HCT116 (cell line): ENCODE results near the gene IFI16. TPM values are rescaled to one million over a fixed set of nuclear protein-coding genes. Genes with fewer than 3 reads are reported as not detected.

ENCODE experiments used
- ATAC-seq: fragments of 200-7000 bp; cut with Tn5 transposase; 2 replicates; pipeline ENCODE4 v1.9.1; 2020; ENCODE audit warnings: mild to moderate bottlenecking, moderate library complexity
- BruUV-seq: library from RNA; stranded (reverse); fragments of 400-500 nt; replicated peaks from 2 replicates; lab custom pipeline; 2021; lab: Mats Ljungman, UMichigan
- CTCF ChIA-PET: fragments of 300-600 bp; sonication (Branson Sonifier 250); formaldehyde crosslinking; loops from one replicate; lab custom pipeline; 2021; ENCODE audit warnings: antibody characterized with exemption; lab: Charles Lee
- POLR2A ChIA-PET: fragments of 300-600, 350-600 bp; sonication (Branson Sonifier 250); formaldehyde crosslinking; loops from one replicate; lab custom pipeline; 2021; ENCODE audit warnings: antibody characterized with exemption; lab: Charles Lee
- RAD21 ChIA-PET, 2 experiments: fragments of 300-600 bp; sonication (Branson Sonifier 250); formaldehyde crosslinking; loops; one replicate each; lab custom pipeline; 2023; ENCODE audit warnings: low total read pairs in 2 of 2; ENCODE audit not compliant: uncharacterized antibody in 2 of 2, unreplicated experiment in 2 of 2, low non-redundant PET in 1 of 2; lab: Charles Lee
- DNase-seq: peaks from one replicate; pipeline ENCODE4 v3.0.0-alpha.2; 2010; ENCODE audit warnings: low read depth, low spot score
- H2AFZ ChIP-seq: fragments of 200-600 bp; shearing (Covaris generic), sonication (generic); 2 replicates; pipeline ENCODE4 v1.6.1; 2017; ENCODE audit warnings: low read depth, mixed run types, mixed read lengths, antibody characterized with exemption, low read length; ENCODE audit not compliant: poor library complexity, severe bottlenecking
- H3K27ac ChIP-seq: 2 replicates; pipeline ENCODE4 v1.5.1; 2012; ENCODE audit warnings: low read depth, low read length
- H3K27me3 ChIP-seq: fragments of 200-600 bp; sonication (generic); 2 replicates; pipeline ENCODE4 v1.6.1; 2016; ENCODE audit warnings: mixed run types, low read length, mixed read lengths; ENCODE audit not compliant: insufficient read depth
- H3K36me3 ChIP-seq, 2 experiments: fragments of 200-500 bp in 1 of 2; fragments of 200-600 bp in 1 of 2; sonication (Bioruptor generic) in 1 of 2; sonication (generic) in 1 of 2; 2 replicates each; pipeline versions ENCODE4 v1.5.1 to v1.6.1; 2014 to 2016; ENCODE audit warnings: low read length in 2 of 2, inconsistent platforms in 1 of 2, mixed read lengths in 1 of 2, mixed run types in 1 of 2; ENCODE audit not compliant: insufficient read depth in 2 of 2, control insufficient read depth in 1 of 2
- H3K4me1 ChIP-seq, 2 experiments: fragments of 200-600 bp in 1 of 2; sonication (generic) in 1 of 2; 2 replicates each; pipeline versions ENCODE4 v1.5.1 to v1.6.1; 2012 to 2017; ENCODE audit warnings: low read length in 2 of 2, inconsistent platforms in 1 of 2, mild to moderate bottlenecking in 1 of 2, mixed read lengths in 1 of 2, mixed run types in 1 of 2, moderate library complexity in 1 of 2; ENCODE audit not compliant: insufficient read depth in 2 of 2, control insufficient read depth in 1 of 2
- H3K4me2 ChIP-seq: fragments of 200-600 bp; sonication (generic); 2 replicates; pipeline ENCODE4 v1.6.1; 2017; ENCODE audit warnings: mixed run types, low read length, mixed read lengths
- H3K4me3 ChIP-seq, 2 experiments: fragments of 200-600 bp in 1 of 2; sonication (generic) in 1 of 2; replicated peaks in 1 of 2; 2 replicates each; pipeline ENCODE4 v1.5.1; 2011 to 2016; ENCODE audit warnings: low read length in 2 of 2, control low read depth in 1 of 2, low read depth in 1 of 2, mild to moderate bottlenecking in 1 of 2, mixed read lengths in 1 of 2, mixed run types in 1 of 2
- H3K79me2 ChIP-seq: fragments of 200-600 bp; sonication (generic); 2 replicates; pipeline ENCODE4 v1.6.1; 2017; ENCODE audit warnings: mild to moderate bottlenecking, mixed run types, low read length, moderate library complexity, mixed read lengths; ENCODE audit not compliant: insufficient read depth
- H3K9ac ChIP-seq: fragments of 200-600 bp; sonication (generic); 2 replicates; pipeline ENCODE4 v1.6.1; 2016; ENCODE audit warnings: low read length, mixed read lengths
- H3K9me2 ChIP-seq: fragments of 200-600 bp; sonication (generic), shearing (Covaris generic); 2 replicates; pipeline ENCODE4 v1.6.1; 2017; ENCODE audit warnings: mixed run types, mild to moderate bottlenecking, moderate library complexity; ENCODE audit not compliant: insufficient read depth
- H3K9me3 ChIP-seq, 2 experiments: fragments of 200-500 bp in 1 of 2; fragments of 200-600 bp in 1 of 2; sonication (Bioruptor generic) in 1 of 2; sonication (generic) in 1 of 2; 2 replicates each; pipeline ENCODE4 v1.6.1; 2014 to 2017; ENCODE audit warnings: low read length in 2 of 2, mixed read lengths in 2 of 2, inconsistent platforms in 1 of 2, low read depth in 1 of 2, mild to moderate bottlenecking in 1 of 2, mixed run types in 1 of 2, moderate library complexity in 1 of 2; ENCODE audit not compliant: control insufficient read depth in 1 of 2, insufficient read depth in 1 of 2
- H4K20me1 ChIP-seq: fragments of 200-600 bp; sonication (generic), shearing (Covaris generic); 2 replicates; pipeline ENCODE4 v1.6.1; 2017; ENCODE audit warnings: mixed run types, mild to moderate bottlenecking, moderate library complexity; ENCODE audit not compliant: insufficient read depth
- CBX3 ChIP-seq: IDR thresholded peaks from 2 replicates; pipeline ENCODE4 v1.6.1; 2012; ENCODE audit warnings: low read depth
- CEBPB ChIP-seq: IDR thresholded peaks from 2 replicates; pipeline ENCODE4 v1.6.1; 2012; ENCODE audit warnings: low read depth
- EGR1 ChIP-seq: IDR thresholded peaks from 2 replicates; pipeline ENCODE4 v1.6.1; 2012; ENCODE audit warnings: low read depth
- EZH2phosphoT487 ChIP-seq: fragments of 200-600 bp; IDR thresholded peaks from 2 replicates; pipeline ENCODE4 v1.6.1; 2018; ENCODE audit warnings: antibody characterized with exemption, borderline replicate concordance
- FOSL1 ChIP-seq: IDR thresholded peaks from 2 replicates; pipeline ENCODE4 v1.6.1; 2012; ENCODE audit warnings: low read depth
- POLR2A ChIP-seq: IDR thresholded peaks from 2 replicates; pipeline ENCODE4 v1.7.0; 2011; ENCODE audit warnings: borderline replicate concordance; ENCODE audit not compliant: insufficient read depth, insufficient read length; ENCODE audit errors: extremely low read depth
- RAD21 ChIP-seq: IDR thresholded peaks from 2 replicates; pipeline ENCODE4 v1.6.1; 2012; ENCODE audit warnings: low read depth, mild to moderate bottlenecking
- SP1 ChIP-seq: IDR thresholded peaks from 2 replicates; pipeline ENCODE4 v1.6.1; 2012; ENCODE audit warnings: low read depth
- SRF ChIP-seq: IDR thresholded peaks from 2 replicates; pipeline ENCODE4 v1.6.1; 2012; ENCODE audit warnings: low read depth
- TCF7L2 ChIP-seq: IDR thresholded peaks from 2 replicates; pipeline ENCODE4 v1.7.0; 2011; ENCODE audit warnings: borderline replicate concordance, inconsistent platforms; ENCODE audit not compliant: insufficient read depth, insufficient read length; ENCODE audit errors: extremely low read depth
- YY1 ChIP-seq: IDR thresholded peaks from 2 replicates; pipeline ENCODE4 v1.6.1; 2011; ENCODE audit warnings: low read length, low read depth, moderate library complexity, mild to moderate bottlenecking; ENCODE audit not compliant: insufficient replicate concordance; ENCODE audit errors: extremely low read depth
- ZFX ChIP-seq: fragments of 450-650 bp; IDR thresholded peaks from 2 replicates; pipeline ENCODE4 v1.6.1; 2017
- ZNF274 ChIP-seq: fragments of 200-500 bp; sonication (Bioruptor generic); IDR thresholded peaks from 2 replicates; pipeline ENCODE4 v1.6.1; 2014; ENCODE audit warnings: mild to moderate bottlenecking, low read depth, low read length, inconsistent platforms
- intact Hi-C: fragments of 100-400 bp; cut with micrococcal nuclease; formaldehyde crosslinking; loops from 2 replicates; pipeline ENCODE4 v1.10.0; 2022
- total RNA-seq: library from RNA; stranded (reverse); gene quantifications from one replicate; pipeline ENCODE4 v1.2.1, GENCODE V29; 2021; ENCODE audit not compliant: unreplicated experiment
- TF ChIP-seq, protein P1 (sequence below): IDR thresholded peaks from 2 replicates; pipeline ENCODE4 v1.6.1; 2012
- TF ChIP-seq, protein P2 (sequence below), 3 experiments: fragments of 200-600 bp in 1 of 3; sonication (generic) in 1 of 3; IDR thresholded peaks in 2 of 3; conservative IDR thresholded peaks in 1 of 3; 2 replicates each; pipeline ENCODE4 v1.5.1; 2012 to 2017; ENCODE audit warnings: low read depth in 2 of 3, low read length in 2 of 3, antibody characterized with exemption in 1 of 3, borderline replicate concordance in 1 of 3, control low read depth in 1 of 3, mild to moderate bottlenecking in 1 of 3, mixed read lengths in 1 of 3, mixed run types in 1 of 3, moderate library complexity in 1 of 3; ENCODE audit not compliant: insufficient read depth in 1 of 3

Gene IFI16
- total RNA-seq, 1 experiment from 2014 or later = 1.6 TPM

DNA sequence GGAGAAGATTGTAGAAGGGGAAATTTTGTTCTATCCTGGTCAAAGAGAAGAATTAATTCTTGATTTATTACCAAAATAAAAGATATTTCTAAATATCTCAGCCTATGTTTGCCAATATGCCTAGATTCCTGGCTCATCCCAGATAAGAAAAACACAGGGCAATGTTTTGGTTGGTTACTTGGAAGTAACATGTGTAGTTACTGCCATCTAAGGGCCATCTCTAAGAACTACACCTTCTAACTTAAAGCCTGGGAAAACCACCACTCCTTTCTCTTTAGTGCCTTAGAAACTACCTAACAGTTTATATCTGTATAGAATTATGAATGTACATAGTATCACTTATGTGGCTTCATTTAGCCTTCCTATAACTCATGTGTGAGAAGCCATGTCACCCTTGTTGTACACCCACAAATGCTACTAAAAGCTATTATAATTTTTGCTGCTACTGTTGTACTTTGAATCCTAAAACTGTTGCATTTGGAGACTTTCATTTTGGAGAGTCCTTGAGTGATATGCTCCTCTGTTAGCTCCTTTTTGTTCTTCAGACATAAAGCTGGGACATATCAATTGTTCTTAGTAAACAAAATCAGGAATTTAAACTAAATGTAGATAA lies 62.4 kb downstream of the IFI16 start:
- Histone ChIP-seq H3K9me2 (no peaks in the 10 kb centered on the region), H3K79me2 (no peaks in the 10 kb centered on the region), H3K9ac (no peak overlapping the region), H3K4me1 (no peaks in the 10 kb centered on the region), H2AFZ (no peak overlapping the region), H4K20me1 (no peaks in the 10 kb centered on the region), H3K36me3 (no peaks in the 10 kb centered on the region), H3K4me3 (no peak overlapping the region), H3K9me3 (no peaks in the 10 kb centered on the region), H3K27ac (no peak overlapping the region), H3K4me2 (no peak overlapping the region), H3K27me3 (no peaks in the 10 kb centered on the region; the same call in 1 of the 2 replicates)
- ChIA-PET CTCF (interaction anchor here (0.9 to 2.7 kb wide), 5 partner anchors 72 to 947 kb away, joined by 3 to 11 read pairs (median 3); no protein-coding TSS in a partner anchor), RAD21 (no interaction called here), POLR2A (no interaction called here)
- ATAC-seq = peak; percentile 83
- intact Hi-C loops = loop anchor here (2.0 to 10.0 kb wide), 3 partner anchors 567 to 1107 kb away; no protein-coding TSS in a partner anchor
- DNase-seq = peak; percentile 48
- no peak for TF ChIP-seq EZH2phosphoT487
- no peak for TF ChIP-seq CEBPB
- TF ChIP-seq SP1 = no peak
- TF ChIP-seq POLR2A = no peak
- no peak for TF ChIP-seq EGR1
- TF ChIP-seq, protein P1, sequence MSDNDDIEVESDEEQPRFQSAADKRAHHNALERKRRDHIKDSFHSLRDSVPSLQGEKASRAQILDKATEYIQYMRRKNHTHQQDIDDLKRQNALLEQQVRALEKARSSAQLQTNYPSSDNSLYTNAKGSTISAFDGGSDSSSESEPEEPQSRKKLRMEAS = no peak
- no peak for TF ChIP-seq YY1
- TF ChIP-seq TCF7L2 = no peak
- TF ChIP-seq, protein P2, sequence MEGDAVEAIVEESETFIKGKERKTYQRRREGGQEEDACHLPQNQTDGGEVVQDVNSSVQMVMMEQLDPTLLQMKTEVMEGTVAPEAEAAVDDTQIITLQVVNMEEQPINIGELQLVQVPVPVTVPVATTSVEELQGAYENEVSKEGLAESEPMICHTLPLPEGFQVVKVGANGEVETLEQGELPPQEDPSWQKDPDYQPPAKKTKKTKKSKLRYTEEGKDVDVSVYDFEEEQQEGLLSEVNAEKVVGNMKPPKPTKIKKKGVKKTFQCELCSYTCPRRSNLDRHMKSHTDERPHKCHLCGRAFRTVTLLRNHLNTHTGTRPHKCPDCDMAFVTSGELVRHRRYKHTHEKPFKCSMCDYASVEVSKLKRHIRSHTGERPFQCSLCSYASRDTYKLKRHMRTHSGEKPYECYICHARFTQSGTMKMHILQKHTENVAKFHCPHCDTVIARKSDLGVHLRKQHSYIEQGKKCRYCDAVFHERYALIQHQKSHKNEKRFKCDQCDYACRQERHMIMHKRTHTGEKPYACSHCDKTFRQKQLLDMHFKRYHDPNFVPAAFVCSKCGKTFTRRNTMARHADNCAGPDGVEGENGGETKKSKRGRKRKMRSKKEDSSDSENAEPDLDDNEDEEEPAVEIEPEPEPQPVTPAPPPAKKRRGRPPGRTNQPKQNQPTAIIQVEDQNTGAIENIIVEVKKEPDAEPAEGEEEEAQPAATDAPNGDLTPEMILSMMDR (IDR thresholded peaks at IDR 0.05 in 2 of 3, conservative IDR thresholded peaks at IDR 0.05 in 1 of 3; ENCODE audit: borderline replicate concordance in 1 of 3, insufficient read depth in 1 of 3, low read depth in 2 of 3, low read length in 2 of 3) = peak; percentile 46 to 67 (median 50); a peak in 5 of 6 replicates
- TF ChIP-seq FOSL1 = no peak
- TF ChIP-seq ZNF274 = no peak
- no peak for TF ChIP-seq SRF
- TF ChIP-seq RAD21 = peak; percentile 66
- TF ChIP-seq ZFX = no peak
- no peak for TF ChIP-seq CBX3
- BruUV-seq = no TSS peak
